GM10847 (cell line): ENCODE results near the gene ELMO1.

Experiments used
- POLR2A ChIP-seq: IDR thresholded peaks from 2 replicates; pipeline ENCODE4 v1.6.1; 2011; ENCODE audit not compliant: insufficient read length; ENCODE audit errors: extremely low read depth

Gene ELMO1

GRCh38 chr7:37480041-37481031, 31.7 kb upstream of the ELMO1 start:
- no peak for TF ChIP-seq POLR2A

- TF ChIP-seq POLR2A: no peak
These were observed 28.3 kb upstream of the ELMO1 start for GRCh38 chr7:37476881-37477450.

- TF ChIP-seq POLR2A: no peak
These were observed 27.8 kb upstream of the ELMO1 start for GRCh38 chr7:37476428-37476827.

- TF ChIP-seq POLR2A: no peak
These were observed 27.0 kb upstream of the ELMO1 start for GRCh38 chr7:37475646-37476045.

GRCh38 chr7:37471619-37472018, 23.0 kb upstream of the ELMO1 start:
- no peak for TF ChIP-seq POLR2A

GRCh38 chr7:37467002-37467401, 18.3 kb upstream of the ELMO1 start:
- TF ChIP-seq POLR2A: no peak

- no peak for TF ChIP-seq POLR2A
These were observed 13.5 kb upstream of the ELMO1 start for GRCh38 chr7:37462138-37462537.

- TF ChIP-seq POLR2A: no peak
These were observed 6.4 kb upstream of the ELMO1 start for GRCh38 chr7:37455081-37455480.

- no peak for TF ChIP-seq POLR2A
These were observed 3.7 kb upstream of the ELMO1 start for GRCh38 chr7:37452346-37452745.

GRCh38 chr7:37450035-37450434, 1.4 kb upstream of the ELMO1 start:
- TF ChIP-seq POLR2A: no peak

- no peak for TF ChIP-seq POLR2A
These were observed 957 bp upstream of the ELMO1 start for GRCh38 chr7:37449621-37450020.

GRCh38 chr7:37448011-37448635, 541 bp downstream of the ELMO1 start:
- no peak for TF ChIP-seq POLR2A

GRCh38 chr7:37446371-37446770, 2.3 kb downstream of the ELMO1 start:
- no peak for TF ChIP-seq POLR2A

- TF ChIP-seq POLR2A: no peak
These were observed 2.9 kb downstream of the ELMO1 start for GRCh38 chr7:37445790-37446189.

GRCh38 chr7:37445064-37445723, 3.5 kb downstream of the ELMO1 start:
- no peak for TF ChIP-seq POLR2A
